Right hindlimb (tissue), 1 donor: ENCODE results near the gene LEP.
A peak's percentile ranks its signal among the peaks of the same experiment; 100 is the strongest.
"Not testable (repeated sequence)": the region's sequence is repeated elsewhere in the genome, so short reads cannot be mapped to it uniquely, and the experiment has no call there.

ENCODE experiments used
- DNase-seq: peaks from one replicate; pipeline ENCODE4 v3.0.0-alpha.2; 2018

LEP gene

GRCh38 chr7:128211626-128212025 is 29.5 kb upstream of the LEP start:
- no peak for DNase-seq

- no peak for DNase-seq
Observed at GRCh38 chr7:128214463-128214862, 26.6 kb upstream of the LEP start.

DNA sequence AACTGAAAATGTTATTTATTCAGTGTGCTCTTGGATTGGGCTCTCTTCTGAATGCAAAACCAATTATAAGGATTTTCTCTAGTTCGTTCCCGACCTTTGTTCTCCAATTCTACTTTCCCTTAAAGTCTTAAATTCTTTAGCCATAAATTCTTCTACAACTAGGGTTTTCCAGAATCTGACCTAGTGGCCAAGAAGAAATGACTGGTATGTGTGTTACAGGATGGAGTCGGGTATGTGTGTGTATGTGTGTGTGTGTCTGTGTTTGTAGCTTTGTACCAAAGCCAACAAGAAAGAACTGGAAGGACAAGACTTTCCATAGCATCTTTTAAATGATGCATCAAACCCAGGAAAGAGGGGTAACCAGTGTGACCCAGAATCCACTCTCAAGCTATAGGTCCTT is 25.8 kb upstream of the LEP start:
- DNase-seq = no peak

DNA sequence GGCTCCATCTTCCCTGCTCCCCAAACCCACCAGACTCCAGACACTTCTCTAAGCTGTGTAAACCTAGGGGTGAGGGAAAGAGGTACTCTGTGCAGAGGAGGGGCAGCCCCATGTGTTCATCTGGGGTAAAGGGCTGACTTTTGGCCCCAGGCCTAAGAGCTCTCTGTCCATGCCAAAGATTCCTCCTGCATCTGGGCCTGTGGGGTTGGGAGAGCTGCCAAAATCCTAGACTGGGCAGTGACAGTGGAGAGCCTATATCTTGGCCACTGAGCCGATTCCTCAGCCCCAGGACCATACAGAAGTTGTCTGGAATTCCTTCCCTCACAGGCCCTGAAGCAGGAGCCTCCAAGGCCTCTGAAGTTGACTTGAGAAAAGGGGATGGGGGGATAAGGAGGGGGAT is 25.3 kb upstream of the LEP start:
- peak; percentile 48 for DNase-seq

DNA sequence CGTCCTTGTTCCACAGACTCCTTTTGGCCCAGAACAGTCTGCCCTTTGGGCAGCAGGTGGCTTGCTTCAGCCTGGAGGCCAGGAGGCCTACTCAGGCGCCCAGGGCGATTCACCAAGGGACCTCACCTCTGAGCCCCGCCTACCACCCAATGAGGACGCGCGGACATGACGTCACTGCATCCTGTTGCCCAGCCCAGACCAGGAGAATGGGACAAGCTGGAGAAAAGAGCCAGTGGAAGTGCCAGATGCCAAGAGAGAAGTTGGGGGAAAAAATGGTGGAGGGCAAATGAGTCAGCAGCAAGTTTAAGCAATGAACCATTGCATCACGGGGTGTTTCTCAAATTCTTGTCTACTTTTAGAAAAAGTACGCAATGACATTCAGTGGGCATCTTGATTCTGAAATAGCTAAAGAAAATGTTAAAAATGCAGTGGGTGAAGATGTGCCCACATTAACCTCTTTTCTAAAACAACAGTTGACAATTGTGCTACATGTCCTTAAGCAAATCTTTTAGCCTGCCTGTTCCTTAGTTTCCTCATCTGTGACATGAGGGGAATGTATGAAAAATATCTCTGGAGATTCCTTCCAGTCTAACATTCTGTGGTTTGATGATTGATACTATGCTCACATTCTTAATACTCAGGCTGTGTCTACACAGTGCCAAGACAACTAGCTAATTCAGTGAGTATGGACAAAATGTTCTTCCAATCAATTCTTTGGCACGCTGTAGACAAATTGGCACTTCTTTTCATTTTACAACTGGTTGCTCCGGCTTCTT is 23.9 kb upstream of the LEP start:
- DNase-seq = no peak

DNA sequence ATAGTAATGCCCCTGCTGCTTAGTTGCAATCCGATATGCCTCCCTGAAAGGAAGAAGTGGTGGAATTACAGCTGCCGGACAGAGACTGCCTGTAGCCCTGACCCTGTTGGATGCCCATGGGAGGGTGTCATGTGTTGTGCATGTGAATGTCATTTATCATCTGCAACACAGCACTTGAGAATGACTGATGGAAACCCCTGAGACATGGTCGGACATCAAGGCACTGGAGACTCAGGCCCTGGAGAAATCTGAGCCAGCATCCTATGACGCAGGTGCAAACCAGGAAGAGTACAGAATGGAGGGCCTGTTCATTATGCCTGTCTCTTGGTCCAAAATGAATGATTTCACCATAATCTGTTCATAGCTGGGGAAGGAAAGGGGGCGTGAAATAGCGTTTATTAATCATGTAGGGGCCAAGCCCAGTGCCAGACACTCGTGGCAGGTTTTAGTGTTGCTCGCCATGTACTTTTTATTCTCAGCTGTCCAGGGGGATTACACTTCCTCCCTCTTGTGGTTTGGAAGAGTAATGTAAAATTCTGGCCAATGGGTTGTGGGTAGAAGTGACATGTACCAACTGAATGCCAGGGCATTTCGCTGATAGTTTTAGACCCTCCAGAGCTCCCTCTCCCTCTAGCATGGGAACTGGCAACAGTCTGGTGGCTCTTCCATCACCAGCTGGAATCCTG is 23.0 kb upstream of the LEP start:
- DNase-seq = no peak

DNA sequence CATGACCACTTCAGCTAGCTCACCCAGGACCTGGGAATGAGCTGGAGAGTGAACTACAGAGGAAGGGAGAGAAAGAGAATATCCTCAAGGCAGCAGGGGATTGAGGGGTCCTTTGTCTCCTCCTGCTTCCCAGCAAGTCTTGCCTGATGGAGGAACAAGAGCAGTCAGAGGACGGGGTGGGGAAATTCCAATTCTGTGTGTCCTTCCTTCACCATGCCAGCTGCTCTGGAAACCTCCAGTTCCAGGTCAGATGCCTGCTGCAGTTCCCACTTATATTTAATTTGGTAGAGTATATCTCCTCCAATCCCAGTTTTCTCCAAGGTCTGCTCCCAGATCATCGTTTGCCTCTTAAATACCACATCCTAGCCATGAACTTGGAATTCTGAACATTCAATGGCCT is 21.4 kb upstream of the LEP start:
- no peak for DNase-seq

DNA sequence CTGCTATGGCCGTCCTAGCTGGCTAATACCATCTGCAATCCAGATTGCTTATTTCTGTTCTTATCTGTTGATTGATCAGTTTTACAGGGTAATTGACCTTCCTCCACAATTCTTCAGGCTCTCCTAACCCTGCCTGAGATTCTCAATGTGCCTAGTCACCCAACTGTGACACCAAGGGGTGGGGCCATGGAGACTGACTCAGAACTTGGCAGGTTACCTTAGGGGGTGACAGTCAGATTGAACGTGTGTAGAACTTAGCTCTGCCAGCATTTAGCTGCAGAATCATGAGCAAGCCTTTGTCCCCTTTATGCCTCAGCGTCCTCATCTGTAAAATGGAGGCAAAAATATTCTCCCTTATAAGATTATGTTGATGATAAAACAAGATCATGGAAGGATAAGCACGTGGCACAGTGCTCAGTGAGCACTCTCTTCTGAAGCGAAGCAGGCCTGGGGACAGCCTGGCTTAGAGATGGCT is 19.1 kb upstream of the LEP start:
- no peak for DNase-seq

- DNase-seq = no peak
Observed at GRCh38 chr7:128226132-128226980, 14.7 kb upstream of the LEP start.

GRCh38 chr7:128227271-128227670 is 13.8 kb upstream of the LEP start:
- no peak for DNase-seq

DNA sequence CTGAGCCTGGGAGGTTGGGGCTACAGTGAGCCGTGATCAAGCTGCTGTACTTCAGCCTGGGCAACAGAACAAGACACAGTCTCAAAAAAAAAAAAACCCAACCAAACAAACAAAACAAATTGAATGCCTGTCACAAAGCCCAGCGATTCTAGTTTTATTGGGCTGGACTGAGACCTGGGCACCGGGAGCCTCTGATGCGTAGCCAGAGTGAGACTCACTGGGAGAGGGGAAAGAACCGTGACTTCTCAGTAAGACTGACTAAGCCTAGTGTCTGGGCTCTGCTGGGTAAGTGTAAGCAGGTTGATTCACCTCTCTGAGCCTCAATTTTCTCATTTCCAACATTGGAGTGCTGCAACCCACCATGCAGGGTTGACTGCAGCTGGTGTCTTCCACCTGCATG is 10.1 kb upstream of the LEP start:
- no peak for DNase-seq

DNA sequence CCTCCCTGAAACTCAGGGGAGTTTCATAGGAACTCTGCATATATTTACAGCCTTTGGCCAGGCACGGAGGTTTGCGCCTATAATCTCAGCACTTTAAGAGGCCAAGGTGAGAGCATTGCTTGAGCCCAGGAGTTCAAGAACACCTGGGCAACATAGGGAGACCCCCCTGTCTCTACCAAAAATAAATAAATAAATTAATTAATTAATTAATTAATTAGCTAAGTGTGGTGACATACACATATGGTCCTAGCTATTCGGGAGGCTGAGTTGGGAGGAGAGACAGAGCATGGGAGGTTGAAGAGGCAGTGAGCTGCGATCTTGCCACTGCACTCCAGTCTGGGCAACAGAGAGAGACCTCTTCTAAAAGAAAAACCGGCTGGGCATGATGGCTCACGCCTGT is 9.4 kb upstream of the LEP start:
- no peak for DNase-seq

GRCh38 chr7:128233471-128233870 is 7.6 kb upstream of the LEP start:
- DNase-seq = no peak

DNA sequence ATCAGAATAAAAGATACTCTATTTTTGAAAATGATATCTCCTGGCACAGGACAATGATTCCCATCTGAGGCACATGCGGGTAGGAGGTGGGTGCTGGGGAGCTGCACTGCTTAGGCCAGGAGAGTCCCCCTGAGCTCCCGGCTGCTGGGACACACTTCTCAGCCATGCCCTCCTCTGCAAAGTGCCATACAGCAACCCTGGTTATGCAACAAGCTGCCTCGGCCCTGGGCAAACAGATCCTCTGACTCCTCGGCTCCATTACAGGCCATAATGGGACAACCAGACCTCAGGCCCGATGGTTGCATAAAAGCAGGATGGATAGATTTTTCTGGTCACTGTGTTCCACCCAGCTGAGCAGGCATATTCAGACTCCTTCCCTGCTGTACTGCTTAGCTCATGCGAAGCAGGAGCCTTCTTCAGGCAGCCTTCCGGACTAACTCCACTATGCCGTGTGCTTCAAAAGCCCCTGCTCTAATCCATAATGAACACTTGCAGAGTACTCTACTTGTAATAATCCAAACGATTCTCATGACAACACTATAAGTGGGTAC is 6.5 kb upstream of the LEP start:
- no peak for DNase-seq

GRCh38 chr7:128235471-128235870 is 5.6 kb upstream of the LEP start:
- DNase-seq = no peak

- DNase-seq = no peak
Observed at GRCh38 chr7:128236924-128237586, 4.0 kb upstream of the LEP start.

DNA sequence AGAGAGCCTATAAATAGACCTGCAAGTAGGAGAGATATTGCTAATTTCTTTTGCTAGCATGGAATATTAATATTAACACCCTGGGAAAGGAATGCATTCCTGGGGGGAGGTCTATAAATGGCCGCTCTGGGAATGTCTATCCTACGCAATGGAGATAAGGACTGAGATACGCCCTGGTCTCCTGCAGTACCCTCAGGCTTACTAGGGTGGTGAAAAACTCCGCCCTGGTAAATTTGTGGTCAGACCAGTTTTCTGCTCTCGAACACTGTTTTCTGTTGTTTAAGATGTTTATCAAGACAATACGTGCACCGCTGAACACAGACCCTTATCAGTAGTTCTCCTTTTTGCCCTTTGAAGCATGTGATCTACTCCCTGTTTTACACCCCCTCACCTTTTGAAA is 1.9 kb upstream of the LEP start:
- not testable (repeated sequence) for DNase-seq

DNA sequence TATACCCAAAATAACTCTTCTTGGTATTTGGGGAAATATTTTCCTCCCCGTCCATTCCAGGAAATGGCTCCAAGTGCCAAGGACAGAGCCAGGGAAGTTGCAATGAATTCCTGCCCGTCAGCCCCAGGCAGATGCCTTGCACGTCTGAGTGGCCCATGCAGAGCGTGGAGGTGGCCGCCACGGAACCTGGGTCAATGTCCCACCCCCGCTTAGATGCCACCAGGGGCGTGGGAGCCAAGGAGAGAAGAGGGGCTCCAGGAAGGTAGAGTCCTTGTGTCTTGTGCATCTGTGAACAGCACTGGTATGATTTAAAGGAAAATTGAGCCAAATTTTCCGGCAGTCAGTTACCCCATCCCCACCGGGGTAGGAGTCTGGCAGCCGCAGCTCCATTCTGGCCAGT is 1.6 kb downstream of the LEP start:
- no peak for DNase-seq

GRCh38 chr7:128243273-128243672 is 2.2 kb downstream of the LEP start:
- DNase-seq = no peak

DNA sequence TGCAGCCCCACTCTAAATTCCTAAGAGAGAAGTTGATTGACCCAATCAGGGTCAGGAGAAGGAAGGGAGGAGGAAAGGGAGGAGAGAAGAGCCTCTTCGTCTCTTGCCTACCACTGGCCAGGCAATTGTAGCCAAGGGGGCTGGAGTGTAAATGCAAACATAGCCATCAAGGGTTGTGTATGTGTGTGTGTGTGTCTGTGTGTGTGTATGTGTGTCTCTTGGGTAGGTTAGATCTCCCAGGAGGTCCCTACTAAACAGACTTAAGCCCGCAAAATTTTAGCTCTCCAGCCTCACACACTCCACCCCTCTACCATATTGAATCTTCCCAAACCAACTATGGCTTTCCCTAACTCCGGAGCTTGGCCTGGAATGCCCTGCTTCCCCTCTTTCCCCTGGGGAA is 3.8 kb downstream of the LEP start:
- DNase-seq = no peak

GRCh38 chr7:128247108-128247507 is 6.0 kb downstream of the LEP start:
- peak; percentile 39 for DNase-seq

- no peak for DNase-seq
Observed at GRCh38 chr7:128247640-128248194, 6.6 kb downstream of the LEP start.
